Transverse colon (tissue), 4 donors: Measurements from ENCODE around the gene AGAP1. TPM values are rescaled to one million over a fixed set of nuclear protein-coding genes. Genes with fewer than 3 reads are reported as not detected.

Source experiments
- DNase-seq: peaks from one replicate; pipeline ENCODE4 v3.0.0-alpha.2; 2019
- H3K27ac ChIP-seq, 4 donors: fragments of 200-600 bp; sonication (generic); 2 replicates each; pipeline ENCODE4 v1.5.1; 2016 to 2018; ENCODE audit warnings: inconsistent platforms in 4 of 4
- H3K27me3 ChIP-seq: fragments of 200-600 bp; sonication (generic); 2 replicates; pipeline ENCODE4 v1.5.1; 2017; ENCODE audit warnings: inconsistent platforms
- H3K36me3 ChIP-seq, 4 donors: fragments of 200-600 bp; sonication (generic); 2 replicates each; pipeline ENCODE4 v1.5.1; 2017 to 2019; ENCODE audit warnings: inconsistent platforms in 4 of 4
- H3K4me1 ChIP-seq, 4 donors: fragments of 200-600 bp; sonication (generic); 2 replicates each; pipeline ENCODE4 v1.5.1; 2017 to 2020; ENCODE audit warnings: inconsistent platforms in 4 of 4
- H3K4me3 ChIP-seq, 4 donors: fragments of 200-600 bp; sonication (generic); 1 replicate in 1 of 4; 2 replicates in 3 of 4; pipeline versions ENCODE4 v1.5.1 to v1.6.1; 2017 to 2019; ENCODE audit warnings: inconsistent platforms in 4 of 4
- H3K9me3 ChIP-seq, 2 donors: fragments of 200-600 bp; sonication (generic); 2 replicates each; pipeline ENCODE4 v1.5.1; 2017 to 2019; ENCODE audit warnings: inconsistent platforms in 2 of 2
- CTCF ChIP-seq, 5 experiments: fragments of 200-600 bp in 3 of 5; fragments of 450-650 bp in 2 of 5; sonication (generic) in 3 of 5; IDR thresholded peaks; 1 replicate in 2 of 5; 2 replicates in 3 of 5; pipeline ENCODE4 v1.5.1; 2016 to 2017; ENCODE audit warnings: antibody characterized with exemption in 5 of 5, inconsistent platforms in 3 of 5, mild to moderate bottlenecking in 2 of 5, moderate library complexity in 1 of 5
- EP300 ChIP-seq: sonication (generic); formaldehyde crosslinking; IDR thresholded peaks from one replicate; pipeline ENCODE4 v1.6.1; 2017; ENCODE audit warnings: antibody characterized with exemption, low read depth
- POLR2A ChIP-seq: fragments of 450-650 bp; IDR thresholded peaks from one replicate; pipeline ENCODE4 v1.6.1; 2016; ENCODE audit warnings: antibody characterized with exemption, mild to moderate bottlenecking, moderate library complexity
- POLR2AphosphoS5 ChIP-seq, 3 donors: sonication (generic); formaldehyde crosslinking; IDR thresholded peaks; one replicate each; pipeline ENCODE4 v1.6.1; 2016; ENCODE audit warnings: antibody characterized with exemption in 3 of 3
- WGBS, 2 donors: methylation state at CpG; one replicate each; pipeline ENCODE4 v1.1.5; 2018; ENCODE audit warnings: low coverage in 1 of 2; 5-methylcytosine and 5-hydroxymethylcytosine counted together
- in situ Hi-C, 4 donors: fragments of 200-750 bp; cut with MboI; loops; one replicate each; pipeline versions ENCODE4 v1.15.0 to v1.15.1; 2017; ENCODE audit warnings: low sequenced_read_pairs in 3 of 4, low pct_ligation_motif_present in 1 of 4, low pct_unique_long_range_greater_than_20kb in 1 of 4
- intact Hi-C: fragments of 100-400 bp; cut with DNase I; formaldehyde crosslinking; loops from one replicate; pipeline ENCODE4 v1.15.1; 2023; ENCODE audit warnings: low total_unique reads
- total RNA-seq, 4 donors: library from RNA; depleted of rRNA; stranded (reverse); fragments of >200 nt; gene quantifications; one replicate each; pipeline ENCODE4 v1.1.0, GENCODE V29; 2016

Gene AGAP1
- total RNA-seq, 4 donors from 2014 or later: 56.1 to 96.9 (median 71.2) TPM

- H3K36me3 ChIP-seq: no peaks in the 10 kb centered on the region
- in situ Hi-C loops (loop anchor here in 1 of 4 donors (10.0 kb wide), 1 partner anchor 65 kb away; no protein-coding TSS in a partner anchor), intact Hi-C loops (loop anchor here (2.0 to 5.0 kb wide), 3 partner anchors 73 to 1877 kb away; no protein-coding TSS in a partner anchor)
- WGBS, 2 donors: 5% methylated on average over 40 of the region's 148 CpGs; no CpG with 5 or more reads in 1 of the 2 donors
- H3K4me3 ChIP-seq: peak overlapping the region; percentile 36 to 63 (median 53)
- peak in 4 of 5 experiments; percentile 38 to 56 (median 48) for TF ChIP-seq CTCF (IDR thresholded peaks at IDR 0.05)
- TF ChIP-seq POLR2AphosphoS5 (IDR thresholded peaks at IDR 0.05): no peak
- no peak for TF ChIP-seq EP300
- H3K27me3 ChIP-seq: no peaks in the 10 kb centered on the region
- H3K9me3 ChIP-seq: no peaks in the 10 kb centered on the region
- peak; percentile 70 for DNase-seq
- peaks cover 4 to 27% (median 19%) of the 10 kb centered on the region in 4 donors for H3K4me1 ChIP-seq
- peak overlapping the region; percentile 45 to 81 (median 70) for H3K27ac ChIP-seq
Observed at GRCh38 chr2:235669983-235670962, 176.4 kb downstream of the AGAP1 start.

- 57% methylated on average over 36 of the region's 64 CpGs; no CpG with 5 or more reads in 1 of the 2 donors for WGBS, 2 donors
- no peak for DNase-seq
- in situ Hi-C loops: loop anchor here in 1 of 4 donors (10.0 kb wide), 1 partner anchor 64 kb away; no protein-coding TSS in a partner anchor
- intact Hi-C loops: loop anchor here (2.0 kb wide), 1 partner anchor 74 kb away; no protein-coding TSS in a partner anchor
- no peaks in the 10 kb centered on the region for H3K27me3 ChIP-seq
- peak overlapping the region in 3 of 4 donors; percentile 45 to 81 (median 73) for H3K27ac ChIP-seq
- H3K36me3 ChIP-seq: no peaks in the 10 kb centered on the region
- no peaks in the 10 kb centered on the region for H3K9me3 ChIP-seq
- peaks cover 0 to 24% (median 11%) of the 10 kb centered on the region in 4 donors for H3K4me1 ChIP-seq
- TF ChIP-seq POLR2A: no peak
- TF ChIP-seq POLR2AphosphoS5 (IDR thresholded peaks at IDR 0.05): no peak
- no peak for TF ChIP-seq EP300
- TF ChIP-seq CTCF (IDR thresholded peaks at IDR 0.05): no peak
- H3K4me3 ChIP-seq: peak overlapping the region in 3 of 4 donors; percentile 52 to 63 (median 54)
Observed at GRCh38 chr2:235670974-235671787, 177.3 kb downstream of the AGAP1 start.

DNA sequence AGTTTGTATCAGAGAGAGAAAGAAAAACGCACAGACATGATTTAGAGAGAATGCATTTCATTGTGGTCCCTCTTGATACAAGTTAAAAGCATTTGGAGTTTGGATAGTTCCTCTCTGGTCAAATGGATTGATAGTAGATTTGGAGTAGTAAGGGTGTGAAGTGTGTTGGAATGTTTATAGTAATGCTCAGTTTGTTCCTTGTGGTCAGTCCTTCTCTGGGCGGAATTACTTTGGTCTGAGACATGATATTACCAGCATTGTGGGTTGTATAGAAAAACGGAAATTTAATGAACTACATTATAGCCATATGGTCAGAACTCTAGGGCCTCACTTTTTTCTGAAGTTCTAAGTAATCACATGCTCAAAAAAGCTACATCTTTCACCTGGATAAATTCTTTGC is 178.9 kb downstream of the AGAP1 start:
- H3K27ac ChIP-seq: no peak overlapping the region
- no peaks in the 10 kb centered on the region for H3K27me3 ChIP-seq
- H3K4me3 ChIP-seq: no peak overlapping the region
- H3K36me3 ChIP-seq: no peaks in the 10 kb centered on the region
- in situ Hi-C loops (loop anchor here in 1 of 4 donors (10.0 kb wide), 1 partner anchor 62 kb away; no protein-coding TSS in a partner anchor), intact Hi-C loops (no loop called here)
- DNase-seq: no peak
- H3K9me3 ChIP-seq: no peaks in the 10 kb centered on the region
- H3K4me1 ChIP-seq: peaks cover 0 to 33% (median 15%) of the 10 kb centered on the region in 4 donors
- no peak for TF ChIP-seq POLR2AphosphoS5 (IDR thresholded peaks at IDR 0.05)
- TF ChIP-seq POLR2A: no peak
- no peak for TF ChIP-seq CTCF (IDR thresholded peaks at IDR 0.05)
- TF ChIP-seq EP300: no peak
- 64 to 75% methylated on average over 3 of the region's 3 CpGs for WGBS, 2 donors
